AG04449 (cell line): Measurements from ENCODE around the gene APEX1.

Experiments
- CTCF ChIA-PET: fragments of 350-600 bp; formaldehyde crosslinking; extraction: SDS; loops from one replicate; lab custom pipeline; 2021; ENCODE audit warnings: antibody characterized with exemption; lab: Yijun Ruan, JAX
- POLR2A ChIA-PET: fragments of 400-600, 350-600 bp; formaldehyde crosslinking; extraction: SDS; loops from one replicate; lab custom pipeline; 2020; ENCODE audit warnings: antibody characterized with exemption, inconsistent platforms; lab: Yijun Ruan, JAX
- DNase-seq: peaks from one replicate; pipeline ENCODE4 v3.0.0-alpha.2; 2010; ENCODE audit warnings: low read depth, low spot score
- H3K4me3 ChIP-seq: 2 replicates; pipeline ENCODE4 v1.5.1; 2011; ENCODE audit warnings: low read depth, mild to moderate bottlenecking, control low read depth, low read length
- CTCF ChIP-seq: IDR thresholded peaks from one replicate; pipeline ENCODE4 v1.5.1; 2011; ENCODE audit warnings: mild to moderate bottlenecking, moderate library complexity, low read length, control low read depth, inconsistent platforms; ENCODE audit not compliant: insufficient read depth; ENCODE audit errors: missing control alignments

APEX1 gene

GRCh38 chr14:20429801-20430669, 25.0 kb upstream of the APEX1 start:
- CTCF ChIA-PET: interaction anchor here (0.6 to 4.2 kb wide), 4 partner anchors 15 to 674 kb away, joined by 3 to 38 read pairs (median 6); no protein-coding TSS in a partner anchor
- no peak for TF ChIP-seq CTCF
- POLR2A ChIA-PET: no interaction called here
- no peak for DNase-seq
- H3K4me3 ChIP-seq: no peak overlapping the region

GRCh38 chr14:20434701-20435581, 20.1 kb upstream of the APEX1 start:
- no peak for TF ChIP-seq CTCF
- peak overlapping the region; percentile 20 for H3K4me3 ChIP-seq
- CTCF ChIA-PET: interaction anchor here (1.1 to 4.6 kb wide), 2 partner anchors 20 to 175 kb away, joined by 3 to 51 read pairs; partner anchors contain the start of gene TEP1
- POLR2A ChIA-PET: interaction anchor here (0.7 to 1.2 kb wide), 3 partner anchors 20 to 82 kb away, joined by 3 read pairs; partner anchors contain the start of genes APEX1 and OSGEP
- no peak for DNase-seq

- POLR2A ChIA-PET: interaction anchor here (1.2 to 1.4 kb wide), 4 partner anchors 19 to 26 kb away, joined by 3 to 11 read pairs (median 6); partner anchors contain the start of genes APEX1, OSGEP, PIP4P1 and TEP1
- TF ChIP-seq CTCF: no peak
- DNase-seq: no peak
- CTCF ChIA-PET: interaction anchor here (4.6 kb wide), 1 partner anchor 21 kb away, joined by 51 read pairs; the partner anchor contains the start of gene TEP1
- H3K4me3 ChIP-seq: peak within 1 kb of the TSS; percentile 20
Measured at GRCh38 chr14:20435582-20436362, 19.3 kb upstream of the APEX1 start, which contains the start of gene KLHL33. TSS of gene KLHL33 (minus strand) at chr14:20436166. CDS start at chr14:20435811, 355 bp downstream.

- POLR2A ChIA-PET: interaction anchor here (1.3 to 1.4 kb wide), 3 partner anchors 19 to 25 kb away, joined by 5 to 11 read pairs (median 7); partner anchors contain the start of genes APEX1, OSGEP, PIP4P1 and TEP1
- CTCF ChIA-PET: interaction anchor here (0.7 to 4.6 kb wide), 3 partner anchors 9 to 176 kb away, joined by 3 to 51 read pairs (median 3); partner anchors contain the start of gene TEP1
- no peak overlapping the region for H3K4me3 ChIP-seq
- no peak for TF ChIP-seq CTCF
- peak; percentile 46 for DNase-seq
Measured at GRCh38 chr14:20436363-20436755, 18.7 kb upstream of the APEX1 start.

GRCh38 chr14:20438664-20439063, 16.4 kb upstream of the APEX1 start:
- no peak for TF ChIP-seq CTCF
- H3K4me3 ChIP-seq: no peak overlapping the region
- ChIA-PET POLR2A (no interaction called here), CTCF (interaction anchor here (1.2 kb wide), 2 partner anchors 10 to 23 kb away, joined by 3 to 5 read pairs; no protein-coding TSS in a partner anchor)
- no peak for DNase-seq
